GM12891 (cell line): ENCODE results near the gene RAB6D.
"Not testable (repeated sequence)": the region's sequence is repeated elsewhere in the genome, so short reads cannot be mapped to it uniquely, and the experiment has no call there.

Experiments used
- POLR2A ChIP-seq: IDR thresholded peaks from 2 replicates; pipeline ENCODE4 v1.6.1; 2011; ENCODE audit warnings: low read depth, low read length, control low read depth
- POLR2AphosphoS5 ChIP-seq: IDR thresholded peaks from 2 replicates; pipeline ENCODE4 v1.6.1; 2011; ENCODE audit warnings: low read depth, low read length, control low read depth
- TAF1 ChIP-seq: IDR thresholded peaks from 2 replicates; pipeline ENCODE4 v1.6.1; 2011; ENCODE audit warnings: low read depth, low read length, control low read depth

GRCh38 chr2:131332709-131333108, 31.3 kb downstream of the RAB6D start:
- not testable (repeated sequence) for TF ChIP-seq POLR2AphosphoS5, POLR2A, TAF1
